Limb (tissue), 2 donors: Measurements from ENCODE around the gene KCNG3.

Experiments used
- DNase-seq, 2 donors: peaks; one replicate each; pipeline ENCODE4 v3.0.0-alpha.2; 2016; ENCODE audit errors: extremely low spot score in 2 of 2

KCNG3 gene

GRCh38 chr2:42493468-42494354 is at the start of gene KCNG3:
TSS of gene KCNG3 (minus strand) at chr2:42493982. CDS start at chr2:42493501, 481 bp downstream.
- peak in 1 of 2 donors; percentile 82 for DNase-seq

GRCh38 chr2:42542871-42543270 is 49.1 kb upstream of the KCNG3 start:
- no peak for DNase-seq

- DNase-seq = no peak
Measured at GRCh38 chr2:42537493-42537892, 43.7 kb upstream of the KCNG3 start.

GRCh38 chr2:42532397-42532796 is 38.6 kb upstream of the KCNG3 start:
- no peak for DNase-seq

- no peak for DNase-seq
Measured at GRCh38 chr2:42523341-42523740, 29.6 kb upstream of the KCNG3 start.

- DNase-seq = no peak
Measured at GRCh38 chr2:42522035-42522434, 28.3 kb upstream of the KCNG3 start.

GRCh38 chr2:42519624-42520023 is 25.8 kb upstream of the KCNG3 start:
- DNase-seq = no peak

GRCh38 chr2:42516418-42516901 is 22.7 kb upstream of the KCNG3 start:
- no peak for DNase-seq

- no peak for DNase-seq
Measured at GRCh38 chr2:42513252-42513918, 19.6 kb upstream of the KCNG3 start.

- DNase-seq = no peak
Measured at GRCh38 chr2:42510608-42511243, 16.9 kb upstream of the KCNG3 start.

- no peak for DNase-seq
Measured at GRCh38 chr2:42510191-42510590, 16.4 kb upstream of the KCNG3 start.

- DNase-seq = no peak
Measured at GRCh38 chr2:42504364-42505230, 10.8 kb upstream of the KCNG3 start.

GRCh38 chr2:42503291-42503690 is 9.5 kb upstream of the KCNG3 start:
- DNase-seq = no peak

- DNase-seq = no peak
Measured at GRCh38 chr2:42498497-42498896, 4.7 kb upstream of the KCNG3 start.

- DNase-seq = no peak
Measured at GRCh38 chr2:42495611-42496010, 1.8 kb upstream of the KCNG3 start.

GRCh38 chr2:42495234-42495581 is 1.4 kb upstream of the KCNG3 start:
- DNase-seq = no peak

GRCh38 chr2:42494355-42495233 is 812 bp upstream of the KCNG3 start:
- peak; percentile 74 to 81 for DNase-seq

GRCh38 chr2:42492691-42493467 is 903 bp downstream of the KCNG3 start:
- peak in 1 of 2 donors; percentile 56 for DNase-seq

GRCh38 chr2:42488297-42488696 is 5.5 kb downstream of the KCNG3 start:
- DNase-seq = no peak
